ENCODE results near the gene CHST6. TPM values are rescaled to one million over a fixed set of nuclear protein-coding genes. Genes with fewer than 3 reads are reported as not detected.

CHST6 gene
- total and polyA plus RNA-seq, 2 donors (not counting 1 experiment from before 2014, with no cell fraction given) = 0.17 TPM; not detected in 1

- TF ChIP-seq EZH2 (IDR thresholded peaks at IDR 0.05; ENCODE audit: borderline replicate concordance, insufficient read depth, low read depth, low read length, poor library complexity, severe bottlenecking) = no peak
- no peak for TF ChIP-seq CTCF (IDR thresholded peaks at IDR 0.05)
- H3K27ac ChIP-seq (ENCODE audit: low read length in 2 of 2) = no peak overlapping the region
- CTCF ChIA-PET = interaction anchor here (0.5 kb wide), 1 partner anchor 32 kb away, joined by 3 read pairs; no protein-coding TSS in a partner anchor
- H3K27me3 ChIP-seq (replicated peaks in 1 of 4; ENCODE audit: control extremely low read depth in 1 of 4, control insufficient read depth in 3 of 4, insufficient read depth in 4 of 4, low read length in 3 of 4) = no peaks in the 10 kb centered on the region
- H3K36me3 ChIP-seq (replicated peaks in 1 of 2; ENCODE audit: control extremely low read depth in 1 of 2, control insufficient read depth in 1 of 2, extremely low read depth in 1 of 2, insufficient read depth in 2 of 2, low read length in 1 of 2) = no peaks in the 10 kb centered on the region
- no peaks in the 10 kb centered on the region for H3K9me3 ChIP-seq (ENCODE audit: control extremely low read depth in 1 of 3, control insufficient read depth in 2 of 3, insufficient read depth in 1 of 3, low read length in 2 of 3)
- peaks cover 66% of the 10 kb centered on the region for H3K79me2 ChIP-seq (ENCODE audit: control insufficient read depth, insufficient read depth, low read length)
- no peak overlapping the region for H3K4me3 Mint-ChIP-seq
- peaks cover 5 to 10% of the 10 kb centered on the region in 2 donors for H3K4me1 ChIP-seq (ENCODE audit: control insufficient read depth in 2 of 2, insufficient read depth in 2 of 2, low read length in 2 of 2)
- 100% methylated on average over 3 of the region's 4 CpGs for WGBS (ENCODE audit: insufficient coverage)
- no peaks in the 10 kb centered on the region for H3K9me3 Mint-ChIP-seq (ENCODE audit: insufficient read depth)
- no peak overlapping the region for H3K4me2 ChIP-seq (replicated peaks; ENCODE audit: low read depth, low read length, poor library complexity, severe bottlenecking)
- no peak overlapping the region for H2AFZ ChIP-seq (ENCODE audit: insufficient read depth, low read depth, low read length, poor library complexity, severe bottlenecking)
- POLR2A ChIA-PET = no interaction called here
- H3K4me3 ChIP-seq (ENCODE audit: control extremely low read depth in 1 of 5, extremely low read depth in 1 of 5, insufficient read depth in 1 of 5, low read depth in 2 of 5, low read length in 4 of 5) = no peak overlapping the region
- ATAC-seq (ENCODE audit: low read depth) (no peak), DNase-seq (no peak)
- no peaks in the 10 kb centered on the region for H3K27me3 Mint-ChIP-seq
- peaks cover 12% of the 10 kb centered on the region for H4K20me1 ChIP-seq (ENCODE audit: control insufficient read depth, insufficient read depth, low read length, poor library complexity, severe bottlenecking)
- no peak overlapping the region for H3K9ac ChIP-seq (ENCODE audit: low read length)
- intact Hi-C loops (cut with micrococcal nuclease) = no loop called here
- peaks cover 17% of the 10 kb centered on the region for H3K4me1 Mint-ChIP-seq
- no peak overlapping the region for H3K27ac Mint-ChIP-seq
These were observed 71.5 kb downstream of the CHST6 start for GRCh38 chr16:75423723-75424104.

Other genes with a start within 250 kb of the CHST6 start
- gene BCAR1, start 243.8 kb downstream of the CHST6 start, total RNA-seq = not detected in 2 replicates
- gene BCAR1, start 243.8 kb downstream of the CHST6 start, polyA plus RNA-seq = not detected in 2 replicates
- gene CFDP1, start 61.9 kb downstream of the CHST6 start, total RNA-seq = 39.5 and 42.8 TPM in 2 replicates
- 6.3 and 20.3 TPM in 2 replicates for gene CFDP1, start 61.9 kb downstream of the CHST6 start, polyA plus RNA-seq
- gene TMEM170A, start 30.8 kb downstream of the CHST6 start, total RNA-seq = 37.9 and 45.6 TPM in 2 replicates
- gene TMEM170A, start 30.8 kb downstream of the CHST6 start, polyA plus RNA-seq = 21.8 and 41.9 TPM in 2 replicates
- gene CHST5, start 40.7 kb upstream of the CHST6 start, total RNA-seq = 0.56 and 0.99 TPM in 2 replicates
- not detected in 2 replicates for gene CHST5, start 40.7 kb upstream of the CHST6 start, polyA plus RNA-seq
- gene TMEM231, start 60.8 kb upstream of the CHST6 start, total RNA-seq = 4.7 and 6.0 TPM in 2 replicates
- gene TMEM231, start 60.8 kb upstream of the CHST6 start, polyA plus RNA-seq = 4.2 and 4.4 TPM in 2 replicates
- gene GABARAPL2, start 70.9 kb upstream of the CHST6 start, total RNA-seq = 84.8 and 84.9 TPM in 2 replicates
- 73.0 and 107 TPM in 2 replicates for gene GABARAPL2, start 70.9 kb upstream of the CHST6 start, polyA plus RNA-seq
- gene ADAT1, start 127.8 kb upstream of the CHST6 start, total RNA-seq = 71.2 and 75.2 TPM in 2 replicates
- 28.4 and 31.7 TPM in 2 replicates for gene ADAT1, start 127.8 kb upstream of the CHST6 start, polyA plus RNA-seq
- 102 and 114 TPM in 2 replicates for gene KARS1, start 152.2 kb upstream of the CHST6 start, total RNA-seq
- 70.7 and 72.4 TPM in 2 replicates for gene KARS1, start 152.2 kb upstream of the CHST6 start, polyA plus RNA-seq
- 74.6 and 75.2 TPM in 2 replicates for gene TERF2IP, start 152.3 kb upstream of the CHST6 start, total RNA-seq
- 63.1 and 91.1 TPM in 2 replicates for gene TERF2IP, start 152.3 kb upstream of the CHST6 start, polyA plus RNA-seq
- gene CPHXL2, start 181.6 kb upstream of the CHST6 start, total RNA-seq = not detected in 2 replicates
- not detected in 2 replicates for gene CPHXL2, start 181.6 kb upstream of the CHST6 start, polyA plus RNA-seq
- not detected in 2 replicates for gene DUXB, start 206.0 kb upstream of the CHST6 start, total RNA-seq
- not detected in 2 replicates for gene DUXB, start 206.0 kb upstream of the CHST6 start, polyA plus RNA-seq
- not detected in 2 replicates for gene CPHXL, start 231.0 kb upstream of the CHST6 start, total RNA-seq
- gene CPHXL, start 231.0 kb upstream of the CHST6 start, polyA plus RNA-seq = not detected in 2 replicates

Measured in B cell (primary cell).